Kidney capillary endothelial cell (primary cell): ENCODE data around the gene AGPAT4.
"Not testable (repeated sequence)": the region's sequence is repeated elsewhere in the genome, so short reads cannot be mapped to it uniquely, and the experiment has no call there.

ENCODE experiments used
- DNase-seq: peaks from one replicate; pipeline ENCODE4 v3.0.0-alpha.2; 2018; ENCODE audit warnings: low spot score

The AGPAT4 gene

GRCh38 chr6:161138543-161139303 is 135.1 kb downstream of the AGPAT4 start:
- DNase-seq, result no peak

DNA sequence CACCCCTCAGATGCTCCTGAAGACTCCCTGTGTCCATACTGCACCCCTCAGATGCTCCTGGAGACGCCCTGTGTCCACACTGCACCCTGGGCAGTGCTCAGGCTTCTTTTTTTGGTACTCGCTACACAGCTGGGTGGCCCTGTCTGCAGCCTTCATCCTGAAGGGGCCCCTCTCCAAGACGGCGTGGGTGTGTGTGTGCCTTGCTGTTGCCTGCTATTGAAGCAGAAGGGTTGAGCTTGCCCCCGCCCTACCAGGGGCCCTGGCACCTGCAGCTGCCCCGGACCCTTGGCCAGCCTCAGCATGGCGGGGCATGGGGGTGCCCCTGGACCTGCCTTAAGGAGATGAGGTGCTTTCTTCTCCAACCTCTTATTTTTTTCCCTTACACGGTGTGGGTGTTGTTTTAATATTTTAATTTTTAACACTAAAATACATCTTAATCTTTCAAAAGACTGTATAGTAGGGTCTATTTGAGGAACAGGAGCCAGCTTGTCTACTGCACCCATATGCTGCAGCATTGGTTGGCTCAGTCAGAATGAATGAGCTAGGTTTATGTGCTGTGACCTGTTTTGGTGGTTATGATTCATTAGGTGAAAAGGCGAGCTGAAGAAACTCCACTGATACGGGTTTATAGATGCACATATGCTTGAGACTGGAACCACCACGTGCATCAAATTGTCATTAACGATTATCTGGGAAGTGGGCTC is 135.9 kb downstream of the AGPAT4 start:
- DNase-seq, result no peak

GRCh38 chr6:161137320-161137719 is 136.5 kb downstream of the AGPAT4 start:
- DNase-seq, result no peak

- DNase-seq, result no peak
These were observed 137.2 kb downstream of the AGPAT4 start for GRCh38 chr6:161136655-161137054.

DNA sequence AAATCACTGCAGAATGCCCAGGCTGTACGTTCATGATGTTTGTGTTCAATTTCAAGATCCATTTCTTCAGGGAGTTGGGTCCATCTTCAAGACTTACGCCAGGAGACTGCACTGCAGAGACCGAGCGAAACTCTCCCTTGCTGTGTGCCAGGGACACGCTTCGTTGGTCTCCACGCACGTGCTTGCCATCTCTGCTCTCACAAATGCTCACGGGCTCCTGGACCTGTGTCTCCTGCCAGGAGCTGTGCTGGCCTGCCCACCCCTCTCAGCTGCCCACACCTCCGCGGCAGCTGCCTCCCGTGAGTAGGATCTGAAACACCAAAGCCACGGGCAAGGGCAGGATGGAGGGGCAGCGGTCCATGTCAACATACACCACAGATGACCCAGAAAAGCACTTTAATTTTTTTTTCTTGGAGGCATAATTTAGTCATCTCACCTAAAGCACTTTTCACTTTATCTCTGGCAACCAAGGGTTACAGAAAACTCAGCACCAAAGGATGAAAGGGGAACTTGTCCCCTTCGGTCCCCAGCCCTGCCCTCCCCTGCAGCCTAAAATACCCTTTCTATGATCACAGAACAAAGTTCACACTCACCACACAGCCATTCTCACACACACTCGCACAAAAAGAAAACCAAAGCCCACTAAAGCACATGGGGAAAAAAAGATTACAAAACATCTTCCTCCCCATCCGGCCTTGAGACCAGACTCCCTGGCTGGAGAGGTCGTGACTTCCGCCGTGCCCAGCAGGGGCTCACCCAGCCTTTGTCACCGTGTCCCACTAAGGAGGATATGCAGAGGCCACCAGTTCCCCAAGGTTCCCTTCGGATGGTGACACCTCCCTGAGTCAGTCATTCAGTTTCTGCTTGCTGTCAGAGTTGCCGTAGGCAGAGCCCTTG is 137.9 kb downstream of the AGPAT4 start:
- DNase-seq, result no peak

- DNase-seq, result no peak
These were observed 139.1 kb downstream of the AGPAT4 start for GRCh38 chr6:161134550-161135298.

GRCh38 chr6:161133963-161134362 is 139.9 kb downstream of the AGPAT4 start:
- no peak for DNase-seq

DNA sequence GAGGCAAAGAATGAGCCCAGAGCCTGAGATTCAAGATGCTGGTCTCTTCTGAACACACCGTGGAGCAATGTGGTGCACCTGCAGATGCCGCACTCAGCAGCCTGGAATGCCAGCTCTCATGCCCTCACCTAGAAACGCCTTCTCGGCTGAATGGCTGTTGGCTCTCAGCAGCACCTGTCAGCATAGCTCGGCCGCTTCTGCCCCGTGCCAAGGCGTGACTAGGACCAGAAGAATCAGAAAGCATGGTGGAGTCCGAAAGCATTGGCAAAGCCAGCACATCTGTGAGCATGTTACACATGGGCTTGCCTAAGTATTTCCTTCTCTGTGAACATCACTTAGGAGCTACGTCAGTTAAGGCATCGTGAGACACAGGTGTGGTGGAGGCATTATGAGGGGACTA is 141.5 kb downstream of the AGPAT4 start:
- no peak for DNase-seq

DNA sequence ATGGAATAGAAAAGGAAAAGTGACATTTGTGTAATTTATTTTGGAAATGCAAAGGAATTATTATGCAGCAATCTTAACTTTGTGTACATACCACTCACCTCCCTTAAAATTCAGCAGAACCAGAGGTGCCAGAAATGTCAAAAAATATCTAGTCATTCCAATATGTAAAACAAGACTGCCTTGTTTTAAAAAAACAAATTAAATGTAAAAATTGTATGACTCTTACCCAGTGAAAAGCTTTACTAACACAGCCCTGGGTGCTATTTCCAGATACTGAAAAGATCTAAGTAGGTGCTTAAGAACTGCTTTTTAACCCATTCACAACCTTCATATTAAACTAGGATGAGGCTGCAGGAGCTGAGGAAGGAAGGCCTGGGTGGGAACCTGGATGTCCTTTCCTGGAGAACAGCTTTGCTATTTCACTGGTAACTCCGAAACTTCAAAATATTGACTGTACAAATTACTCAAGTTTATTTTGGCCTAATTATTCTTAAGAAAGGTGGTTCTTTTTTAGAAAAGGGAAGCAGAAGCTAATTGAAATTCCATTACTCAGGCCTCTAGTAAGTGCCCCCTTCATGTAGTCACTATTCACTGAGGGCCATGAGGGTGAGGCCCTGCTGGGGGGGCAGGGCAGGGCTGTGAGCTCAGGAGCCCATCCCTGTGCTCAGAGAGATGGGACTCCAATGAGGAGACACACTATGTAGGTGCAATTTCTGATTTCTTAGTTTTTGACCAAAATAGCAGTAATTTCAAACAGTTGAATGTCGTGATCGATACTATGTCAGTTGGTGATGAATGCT is 142.7 kb downstream of the AGPAT4 start:
- no peak for DNase-seq

DNA sequence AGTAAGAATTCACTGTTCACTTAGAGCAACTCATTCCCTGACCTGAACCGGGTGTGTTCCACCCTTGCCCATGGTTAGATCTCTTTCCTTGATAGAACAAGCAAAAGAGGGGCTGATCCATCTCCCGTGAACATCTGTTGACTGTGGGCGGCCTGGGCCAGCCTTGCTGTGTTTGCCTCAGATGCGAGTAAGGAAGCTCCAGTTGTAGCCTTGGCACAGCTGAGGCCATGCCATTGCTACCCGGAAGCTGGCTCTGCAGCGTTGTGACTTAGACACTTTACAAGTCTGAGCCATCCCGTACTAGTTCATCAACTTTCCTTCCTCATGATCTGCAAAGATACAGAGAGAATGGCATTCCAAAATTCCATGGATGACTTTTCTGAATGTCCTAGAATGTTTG is 143.3 kb downstream of the AGPAT4 start:
- DNase-seq, result no peak

- no peak for DNase-seq
These were observed 145.1 kb downstream of the AGPAT4 start for GRCh38 chr6:161128680-161129196.

- DNase-seq, result no peak
These were observed 145.6 kb downstream of the AGPAT4 start for GRCh38 chr6:161128230-161128629.

DNA sequence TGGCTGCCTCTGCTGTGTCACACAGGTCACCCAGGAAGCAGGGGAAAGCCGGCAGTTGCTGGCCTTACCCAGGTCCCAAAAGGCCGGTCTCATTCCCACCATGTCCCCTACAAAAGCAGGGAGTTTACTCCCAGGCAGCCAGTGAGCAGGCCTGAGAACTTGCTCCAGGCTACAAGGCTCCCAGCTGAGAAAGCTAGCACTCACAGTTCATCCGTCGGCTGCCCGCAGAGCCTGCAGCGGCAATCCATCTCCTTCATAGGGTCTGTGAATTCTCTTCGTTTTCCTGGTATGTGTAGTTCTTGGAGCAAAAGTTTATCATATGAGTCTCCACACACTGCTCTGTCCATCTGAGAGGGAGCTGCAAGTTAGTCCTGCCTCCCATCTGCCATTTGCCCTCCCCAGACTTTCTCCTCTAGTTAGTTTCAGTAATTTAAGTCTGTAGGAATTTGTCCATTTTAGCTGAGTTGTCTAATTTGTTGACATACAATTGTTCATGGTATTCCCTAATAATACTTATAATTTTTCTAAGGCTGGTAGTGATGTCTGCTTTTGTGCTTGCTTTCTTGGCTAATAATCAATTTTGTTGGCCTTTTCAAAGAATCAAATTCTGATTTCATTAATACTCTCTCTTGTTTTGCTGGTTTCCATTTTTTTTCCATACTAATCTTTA is 146.7 kb downstream of the AGPAT4 start:
- no peak for DNase-seq

- DNase-seq, result no peak
These were observed 148.3 kb downstream of the AGPAT4 start for GRCh38 chr6:161125591-161125990.

- DNase-seq, result not testable (repeated sequence)
These were observed 150.5 kb downstream of the AGPAT4 start for GRCh38 chr6:161123319-161123718.

- DNase-seq, result no peak
These were observed 155.9 kb downstream of the AGPAT4 start for GRCh38 chr6:161117942-161118341.

GRCh38 chr6:161117308-161117707 is 156.6 kb downstream of the AGPAT4 start:
- no peak for DNase-seq

DNA sequence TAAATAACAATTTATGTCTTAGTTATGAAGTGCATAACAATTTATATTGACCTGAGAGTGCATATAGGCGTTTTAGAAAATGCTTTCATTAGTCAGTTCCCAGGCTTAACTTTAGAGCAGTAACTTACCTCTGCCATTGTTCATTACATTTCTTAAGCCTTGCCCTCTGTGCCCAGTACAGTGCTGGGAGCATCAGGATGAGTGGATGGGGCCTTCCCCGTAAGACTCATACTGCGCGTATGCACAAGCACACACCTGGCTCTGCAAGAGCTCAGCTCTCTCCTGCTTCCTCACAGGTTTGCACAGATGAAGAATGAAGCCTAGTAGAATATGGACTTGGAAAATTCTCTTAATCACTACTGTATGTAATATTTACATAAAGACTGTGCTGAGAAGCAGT is 157.3 kb downstream of the AGPAT4 start:
- DNase-seq, result no peak

DNA sequence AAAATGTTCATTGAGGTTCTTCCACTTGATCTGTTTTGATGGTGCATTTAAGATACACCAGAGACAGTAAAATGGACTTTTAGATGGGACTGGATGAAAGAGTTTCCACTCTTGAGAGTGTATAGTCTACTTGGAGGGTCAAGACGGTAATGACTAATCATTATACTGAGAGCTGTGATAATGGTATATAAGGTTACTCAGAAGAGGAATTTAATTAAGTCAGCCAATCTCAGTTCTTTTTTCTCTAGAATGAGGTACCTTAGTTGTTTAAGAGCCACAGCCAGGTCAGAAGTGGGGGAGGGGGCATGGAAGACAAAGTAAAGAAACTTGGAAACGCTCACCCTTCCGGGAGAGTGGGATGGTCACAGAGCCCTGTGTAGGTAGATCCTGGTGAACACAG is 158.4 kb downstream of the AGPAT4 start:
- no peak for DNase-seq

DNA sequence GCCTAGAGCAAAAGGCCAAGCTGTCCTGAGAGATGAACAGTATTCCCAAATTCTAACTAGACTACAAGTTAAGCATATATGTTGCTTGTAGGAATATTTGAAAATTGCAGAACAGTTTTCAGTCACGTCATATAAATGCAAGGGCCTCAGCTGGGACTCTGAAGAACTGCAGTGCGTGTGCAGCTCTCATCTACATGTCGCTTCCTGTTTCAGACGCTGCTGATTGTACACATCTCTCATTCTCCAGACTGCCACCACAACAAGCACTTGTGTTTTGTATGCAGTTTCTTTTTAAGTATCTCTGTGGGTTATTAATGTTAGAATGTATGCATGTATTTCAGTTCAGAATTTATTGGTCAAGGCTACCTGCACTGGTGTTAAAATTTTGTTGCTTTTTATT is 162.6 kb downstream of the AGPAT4 start:
- DNase-seq, result no peak
